ENCODE data around the gene LYG1. TPM values are rescaled to one million over a fixed set of nuclear protein-coding genes. Genes with fewer than 3 reads are reported as not detected.

LYG1 gene
- total and polyA plus RNA-seq, 2 of the 13 experiments (the other 11 are each of a cell fraction or from before 2014, with no cell fraction given), result 1.00 to 2.9 TPM

GRCh38 chr2:99337113-99338028 lies 36.4 kb upstream of the LYG1 start, which contains the start of gene EIF5B (continued):
- TF ChIP-seq ZNF468 (CRISPR knock-in tag; IDR thresholded peaks at IDR 0.05) (0 out of 2 replicates have a peak, but pooled peaks have one; percentile 17), PAX8 (CRISPR knock-in tag; IDR thresholded peaks at IDR 0.05; ENCODE audit: borderline replicate concordance) (peak; percentile 74; the same call in 1 of the 2 replicates), ZNF17 (CRISPR knock-in tag; IDR thresholded peaks at IDR 0.05) (peak; percentile 20; the same call in 1 of the 2 replicates), RORA (CRISPR knock-in tag; IDR thresholded peaks at IDR 0.05) (0 out of 2 replicates have a peak, but pooled peaks have one; percentile 10), ZNF547 (CRISPR knock-in tag; IDR thresholded peaks at IDR 0.05) (peak; percentile 55; the same call in 1 of the 2 replicates), AKNA (CRISPR knock-in tag; IDR thresholded peaks at IDR 0.05; ENCODE audit: borderline replicate concordance) (no peak), E2F1 (CRISPR knock-in tag; IDR thresholded peaks at IDR 0.05) (peak; percentile 70; the same call in 1 of the 2 replicates), PAWR (CRISPR knock-in tag; IDR thresholded peaks at IDR 0.05; ENCODE audit: borderline replicate concordance) (0 out of 2 replicates have a peak, but pooled peaks have one; percentile 33), ZNF879 (CRISPR knock-in tag; IDR thresholded peaks at IDR 0.05) (peak; percentile 97), IKZF4 (CRISPR knock-in tag; IDR thresholded peaks at IDR 0.05; ENCODE audit: borderline replicate concordance, low read depth, not compliant biosample characterization) (peak; percentile 81), BCL6 (CRISPR knock-in tag; IDR thresholded peaks at IDR 0.05) (peak; percentile 71), DR1 (CRISPR knock-in tag; IDR thresholded peaks at IDR 0.05) (peak; percentile 96), ZNF460 (CRISPR knock-in tag; IDR thresholded peaks at IDR 0.05; ENCODE audit: borderline replicate concordance) (no peak), TGIF2 (CRISPR knock-in tag; IDR thresholded peaks at IDR 0.05) (peak; percentile 92), SNRNP70 (IDR thresholded peaks at IDR 0.05; ENCODE audit: low read depth, low read length) (no peak), CHD4 (IDR thresholded peaks at IDR 0.05; ENCODE audit: borderline replicate concordance, low read length) (no peak), HNF4G (IDR thresholded peaks at IDR 0.05; ENCODE audit: borderline replicate concordance, low read depth, low read length) (no peak), HNF4G (CRISPR knock-in tag; IDR thresholded peaks at IDR 0.05; ENCODE audit: borderline replicate concordance, low read depth) (peak; percentile 80; the same call in 1 of the 2 replicates), RBM39 (IDR thresholded peaks at IDR 0.05; ENCODE audit: low read depth, low read length, poor library complexity, severe bottlenecking) (peak; percentile 90), RFX5 (IDR thresholded peaks at IDR 0.05; ENCODE audit: low read depth, low read length) (0 out of 2 replicates have a peak, but pooled peaks have one; percentile 7), ZNF280B (CRISPR knock-in tag; IDR thresholded peaks at IDR 0.05; ENCODE audit: borderline replicate concordance) (peak; percentile 99)
